ENCODE measurements around the gene ZNF385D. TPM values are rescaled to one million over a fixed set of nuclear protein-coding genes. Genes with fewer than 3 reads are reported as not detected.

The ZNF385D gene
- total RNA-seq, 1 donor from 2014 or later = 2.9 TPM

GRCh38 chr3:21433751-21434150, 317.3 kb downstream of the ZNF385D start:
- intact Hi-C loops (cut with DNase I) = no loop called here
- no peaks in the 10 kb centered on the region for H3K9me3 ChIP-seq
- no peak overlapping the region for H3K27ac ChIP-seq
- H3K4me3 ChIP-seq = no peak overlapping the region
- H3K4me1 ChIP-seq = no peaks in the 10 kb centered on the region
- H3K36me3 ChIP-seq = no peaks in the 10 kb centered on the region
- TF ChIP-seq CTCF (IDR thresholded peaks at IDR 0.05) = no peak
- DNase-seq = no peak
- no peak for ATAC-seq
- H3K27me3 ChIP-seq (ENCODE audit: low read depth) = no peaks in the 10 kb centered on the region

- DNase-seq (no peak), ATAC-seq (no peak)
- no peaks in the 10 kb centered on the region for H3K9me3 ChIP-seq
- intact Hi-C loops (cut with DNase I) = no loop called here
- no peak for TF ChIP-seq CTCF (IDR thresholded peaks at IDR 0.05)
- no peak overlapping the region for H3K4me3 ChIP-seq
- H3K4me1 ChIP-seq = no peaks in the 10 kb centered on the region
- H3K36me3 ChIP-seq = no peaks in the 10 kb centered on the region
- no peaks in the 10 kb centered on the region for H3K27me3 ChIP-seq (ENCODE audit: low read depth)
- no peak overlapping the region for H3K27ac ChIP-seq
Observed at GRCh38 chr3:21426920-21427319, 324.1 kb downstream of the ZNF385D start.

GRCh38 chr3:21425715-21426114, 325.3 kb downstream of the ZNF385D start:
- intact Hi-C loops (cut with DNase I) = no loop called here
- no peak overlapping the region for H3K27ac ChIP-seq
- no peaks in the 10 kb centered on the region for H3K36me3 ChIP-seq
- ATAC-seq (no peak), DNase-seq (no peak)
- TF ChIP-seq CTCF (IDR thresholded peaks at IDR 0.05) = no peak
- no peak overlapping the region for H3K4me3 ChIP-seq
- H3K4me1 ChIP-seq = no peaks in the 10 kb centered on the region
- H3K9me3 ChIP-seq = no peaks in the 10 kb centered on the region
- H3K27me3 ChIP-seq (ENCODE audit: low read depth) = no peaks in the 10 kb centered on the region

- H3K27ac ChIP-seq = no peak overlapping the region
- H3K36me3 ChIP-seq = no peaks in the 10 kb centered on the region
- TF ChIP-seq CTCF (IDR thresholded peaks at IDR 0.05) = no peak
- no peaks in the 10 kb centered on the region for H3K4me1 ChIP-seq
- no peak for DNase-seq
- intact Hi-C loops (cut with DNase I) = no loop called here
- H3K4me3 ChIP-seq = no peak overlapping the region
- no peaks in the 10 kb centered on the region for H3K27me3 ChIP-seq (ENCODE audit: low read depth)
- ATAC-seq = no peak
- no peaks in the 10 kb centered on the region for H3K9me3 ChIP-seq
Observed at GRCh38 chr3:21421096-21421495, 329.9 kb downstream of the ZNF385D start.

- TF ChIP-seq CTCF (IDR thresholded peaks at IDR 0.05) = no peak
- no peak overlapping the region for H3K27ac ChIP-seq
- intact Hi-C loops (cut with DNase I) = no loop called here
- ATAC-seq (no peak), DNase-seq (no peak)
- H3K4me1 ChIP-seq = no peaks in the 10 kb centered on the region
- H3K4me3 ChIP-seq = no peak overlapping the region
- no peaks in the 10 kb centered on the region for H3K9me3 ChIP-seq
- no peaks in the 10 kb centered on the region for H3K36me3 ChIP-seq
- H3K27me3 ChIP-seq (ENCODE audit: low read depth) = no peaks in the 10 kb centered on the region
Observed at GRCh38 chr3:21417991-21418390, 333.0 kb downstream of the ZNF385D start.

- ATAC-seq (no peak), DNase-seq (no peak)
- no peak for TF ChIP-seq CTCF (IDR thresholded peaks at IDR 0.05)
- no peak overlapping the region for H3K4me3 ChIP-seq
- H3K27ac ChIP-seq = no peak overlapping the region
- no peaks in the 10 kb centered on the region for H3K27me3 ChIP-seq (ENCODE audit: low read depth)
- H3K4me1 ChIP-seq = no peaks in the 10 kb centered on the region
- no peaks in the 10 kb centered on the region for H3K36me3 ChIP-seq
- intact Hi-C loops (cut with DNase I) = no loop called here
- no peaks in the 10 kb centered on the region for H3K9me3 ChIP-seq
Observed at GRCh38 chr3:21414506-21414905, 336.5 kb downstream of the ZNF385D start.
